Heart left ventricle (tissue), 13 donors: Measurements from ENCODE around the gene PAX5.

Source experiments
- POLR2A ChIP-seq, 2 donors: fragments of 450-650 bp; IDR thresholded peaks; one replicate each; pipeline ENCODE4 v1.6.1; 2017; ENCODE audit warnings: antibody characterized with exemption in 2 of 2, mild to moderate bottlenecking in 2 of 2, moderate library complexity in 2 of 2
- TF ChIP-seq, protein P1 (sequence below), 12 donors: fragments of 200-600 bp; sonication (generic) in 4 of 12; IDR thresholded peaks; one replicate each; pipeline versions ENCODE4 v1.5.0 to v1.8.0; 2018 to 2022; ENCODE audit warnings: antibody characterized with exemption in 12 of 12, mild to moderate bottlenecking in 5 of 12
- donor health status: ischemic (EF 13 %, LVEDD 7.1; RV severe dilation, severe dysfunction).
- donor health status: DM: no; HTN: yes; CAD: no.
- donor health status: DM: no; HTN: no; CAD: no.
- donor health status: ischemic (EF 25% LVEDD 6.9; RV normal size, moderate dysfunction).
- donor health status: ischemic (EF 25% LVEDD 5.7; RV mildly dilated, moderate dysfunction).
- donor health status: ischemic (EF 35%, LVEDD 5.7; RV mildly dilated, moderate dysfunction).
- donor health status: nonischemic (EF 11% LVEDD 7.7; RV severe dilation, severe dysfunction).
- donor health status: DM: yes; HTN: yes; CAD: no.
- donor health status: PGD.
- donor health status: ischemic (EF 29% LVEDD 5.4; RV normal size, mild dysfunction).
- donor health status: nonischemic (EF 23%, LVEDD 6.1; RV moderate dilation, normal function).

DNA sequence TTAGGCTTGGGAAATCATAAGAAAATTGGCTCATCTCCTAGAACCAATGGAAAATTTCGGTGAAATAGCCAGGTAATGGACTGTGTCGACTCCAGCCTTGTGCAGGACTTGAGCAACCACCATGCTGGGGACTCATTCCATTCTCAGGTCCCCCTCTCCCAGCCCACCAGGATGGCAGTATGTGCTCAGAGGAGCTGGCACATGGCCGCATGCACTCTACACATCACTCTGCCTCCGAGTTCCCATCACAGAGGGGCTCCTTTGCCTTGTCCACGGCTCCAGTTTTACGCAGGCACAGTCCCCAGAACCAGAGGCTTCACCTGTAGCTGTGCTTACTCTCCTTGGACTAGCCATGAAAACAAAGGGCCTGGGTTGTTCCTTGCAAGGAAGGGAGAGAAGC, 149.3 kb downstream of the PAX5 start:
- TF ChIP-seq, protein P1, sequence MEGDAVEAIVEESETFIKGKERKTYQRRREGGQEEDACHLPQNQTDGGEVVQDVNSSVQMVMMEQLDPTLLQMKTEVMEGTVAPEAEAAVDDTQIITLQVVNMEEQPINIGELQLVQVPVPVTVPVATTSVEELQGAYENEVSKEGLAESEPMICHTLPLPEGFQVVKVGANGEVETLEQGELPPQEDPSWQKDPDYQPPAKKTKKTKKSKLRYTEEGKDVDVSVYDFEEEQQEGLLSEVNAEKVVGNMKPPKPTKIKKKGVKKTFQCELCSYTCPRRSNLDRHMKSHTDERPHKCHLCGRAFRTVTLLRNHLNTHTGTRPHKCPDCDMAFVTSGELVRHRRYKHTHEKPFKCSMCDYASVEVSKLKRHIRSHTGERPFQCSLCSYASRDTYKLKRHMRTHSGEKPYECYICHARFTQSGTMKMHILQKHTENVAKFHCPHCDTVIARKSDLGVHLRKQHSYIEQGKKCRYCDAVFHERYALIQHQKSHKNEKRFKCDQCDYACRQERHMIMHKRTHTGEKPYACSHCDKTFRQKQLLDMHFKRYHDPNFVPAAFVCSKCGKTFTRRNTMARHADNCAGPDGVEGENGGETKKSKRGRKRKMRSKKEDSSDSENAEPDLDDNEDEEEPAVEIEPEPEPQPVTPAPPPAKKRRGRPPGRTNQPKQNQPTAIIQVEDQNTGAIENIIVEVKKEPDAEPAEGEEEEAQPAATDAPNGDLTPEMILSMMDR (IDR thresholded peaks at IDR 0.05) = no peak
- no peak for TF ChIP-seq POLR2A (IDR thresholded peaks at IDR 0.05)
